Measurements from ENCODE around the gene SHANK2.
"Not testable (repeated sequence)": the region's sequence is repeated elsewhere in the genome, so short reads cannot be mapped to it uniquely, and the experiment has no call there.

Gene SHANK2

DNA sequence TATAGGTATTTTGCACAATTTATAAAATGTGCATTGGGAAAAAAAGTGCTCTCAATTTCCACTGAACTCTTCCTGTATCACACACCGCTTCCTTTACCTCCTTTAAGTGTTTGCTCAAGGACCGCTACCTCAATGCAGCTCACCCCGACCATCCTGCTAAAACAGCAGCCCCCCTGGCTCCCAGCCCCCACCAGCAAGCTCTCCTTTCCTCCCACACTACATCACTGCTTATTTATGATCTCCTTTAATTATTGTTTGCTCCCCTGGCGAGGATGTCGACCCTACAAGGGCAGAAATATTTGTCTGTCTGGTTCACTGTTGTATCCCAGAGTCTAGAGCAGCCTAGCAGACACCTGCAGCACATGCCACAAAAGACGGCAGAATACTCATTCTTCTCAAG, 10.0 kb downstream of the SHANK2 start:
- no peak for DNase-seq

DNA sequence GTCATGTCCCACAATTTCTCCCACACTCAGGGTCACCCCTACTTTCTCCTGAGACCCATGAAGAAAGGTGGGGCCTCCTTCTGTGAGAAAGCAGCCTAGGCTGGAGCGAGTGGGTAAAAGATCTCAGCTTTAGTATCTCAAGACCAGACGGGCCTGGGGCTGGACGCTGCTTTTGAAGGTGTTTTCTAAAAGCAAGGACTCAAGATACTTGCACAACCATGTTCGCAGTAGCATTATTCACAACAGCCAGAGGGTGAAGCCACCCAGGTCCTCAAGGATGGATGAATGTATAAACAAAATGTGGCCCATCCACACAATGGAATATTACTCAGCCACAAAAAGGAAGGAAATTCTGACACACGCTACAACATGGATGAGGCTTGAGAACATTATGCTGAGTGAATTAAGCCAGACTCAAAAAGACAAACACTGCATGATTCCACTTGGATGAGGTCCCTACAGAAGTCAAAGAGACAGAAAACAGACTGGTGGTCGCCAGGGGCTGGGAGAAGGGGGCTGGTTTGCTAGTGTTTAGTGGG, 10.6 kb downstream of the SHANK2 start:
- no peak for DNase-seq

DNA sequence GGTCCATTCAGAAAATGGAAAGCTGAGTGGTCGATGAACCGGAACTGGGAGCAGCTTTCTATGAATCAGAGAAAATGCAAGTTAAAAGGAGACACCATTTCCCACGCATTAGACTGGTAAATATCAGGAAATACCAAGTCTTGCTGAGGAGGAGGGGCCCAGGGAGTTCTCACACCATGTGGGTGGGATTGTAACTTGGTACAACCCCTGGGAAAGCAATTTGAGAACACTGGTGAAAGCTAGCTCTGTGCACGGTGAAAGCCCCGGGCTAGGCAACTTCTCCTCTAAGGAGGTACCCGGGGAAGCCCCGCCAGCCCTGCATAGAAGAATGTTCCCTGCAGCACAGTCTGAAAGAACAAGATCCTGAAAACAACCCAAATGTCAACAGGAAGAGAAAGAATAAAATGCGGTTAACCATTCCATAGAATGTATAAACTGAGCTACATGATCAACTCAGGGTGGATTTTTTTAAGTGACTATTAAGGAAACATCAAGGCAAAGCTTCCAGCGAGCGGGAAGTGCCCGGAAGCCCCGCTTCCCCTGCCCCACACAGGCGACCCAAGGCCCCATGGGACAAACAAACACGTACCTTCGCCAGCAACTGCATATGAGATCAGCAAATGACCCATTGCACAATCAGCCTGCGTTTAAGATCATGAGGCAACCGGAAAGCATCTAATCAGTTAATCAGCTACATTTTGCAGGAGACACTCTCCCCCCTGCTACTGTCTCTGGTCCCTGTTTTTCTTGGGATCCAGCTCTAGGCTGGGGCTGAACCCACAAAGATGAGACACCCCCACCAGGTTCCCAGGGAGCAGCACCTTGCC, 11.3 kb downstream of the SHANK2 start:
- no peak for DNase-seq

DNA sequence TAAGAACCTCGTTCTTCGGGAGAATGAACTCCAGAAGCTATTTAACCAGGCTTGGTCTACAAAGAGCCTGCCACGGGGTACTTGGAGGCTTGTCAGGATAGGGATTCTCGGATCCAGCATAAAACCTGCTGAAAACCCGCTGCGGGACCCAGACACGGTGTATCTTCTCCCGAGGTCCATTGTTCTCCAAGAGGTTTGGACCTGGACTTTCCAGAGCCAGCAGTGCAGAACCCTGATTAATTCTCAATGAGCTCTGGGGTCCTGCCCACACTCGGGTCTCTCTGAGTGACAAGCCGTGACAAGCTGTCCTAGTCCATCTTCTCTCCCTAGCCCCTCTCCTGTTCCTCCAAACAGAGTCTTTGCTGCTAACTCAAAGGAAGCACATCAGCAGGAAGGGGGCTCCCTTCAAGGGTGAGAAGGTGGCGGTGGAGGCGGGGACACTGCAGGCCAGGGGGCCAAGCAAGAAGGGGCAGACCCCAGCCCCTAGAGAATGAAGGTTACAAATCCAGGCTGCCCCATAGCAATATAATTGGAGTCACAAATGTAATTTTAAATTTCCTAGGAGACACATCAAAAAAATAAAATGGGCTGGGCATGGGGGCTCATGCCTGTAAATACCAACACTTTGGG, 12.2 kb downstream of the SHANK2 start:
- DNase-seq: no peak

GRCh38 chr11:71239581-71239980, 12.8 kb downstream of the SHANK2 start:
- DNase-seq: no peak

DNA sequence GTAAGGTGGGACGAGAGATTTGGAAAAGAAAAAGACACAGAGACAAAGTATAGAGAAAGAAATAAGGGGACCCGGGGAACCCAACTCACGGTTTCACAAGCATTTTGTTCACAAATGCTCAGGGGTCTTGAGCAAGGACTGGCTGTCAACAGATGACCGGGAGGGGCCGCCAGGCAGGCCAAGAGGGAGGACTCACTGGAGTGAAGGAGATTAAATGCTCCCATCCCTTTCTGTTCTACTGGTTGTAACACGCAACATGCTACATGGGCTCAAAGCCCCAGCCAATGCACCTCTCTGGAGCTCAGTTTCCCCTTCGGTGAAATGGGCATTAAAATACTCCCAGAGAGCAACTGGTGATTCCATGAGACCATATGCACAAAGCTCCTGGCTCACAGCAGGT, 13.4 kb downstream of the SHANK2 start:
- no peak for DNase-seq

DNA sequence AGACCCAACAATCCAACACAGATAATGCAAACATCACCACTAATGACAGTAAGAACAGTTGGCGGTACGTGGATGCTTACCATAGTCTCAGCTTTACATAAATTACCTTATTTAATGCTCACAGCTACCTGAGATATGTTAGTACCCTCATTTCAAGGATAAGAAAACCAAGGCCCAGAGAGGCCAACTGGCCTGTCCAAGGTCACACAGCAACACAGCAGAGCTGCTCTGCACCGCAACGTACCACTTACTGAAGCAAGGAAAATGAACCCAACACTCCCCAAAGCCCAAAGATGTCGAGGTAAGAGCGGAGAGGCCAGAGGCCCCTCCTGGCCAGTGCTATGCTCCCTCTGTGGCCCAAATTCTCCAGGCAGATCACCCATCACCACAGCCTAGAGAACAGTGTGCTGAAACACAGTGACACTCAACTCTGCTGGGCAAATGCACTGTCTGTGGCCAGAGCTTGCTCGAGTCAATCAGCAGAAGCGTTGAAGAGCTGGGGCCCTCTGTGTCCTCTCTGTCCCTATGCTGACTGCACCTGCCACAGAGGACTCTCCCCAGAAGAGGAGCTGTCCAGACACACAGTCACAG, 14.0 kb downstream of the SHANK2 start:
- DNase-seq: no peak

GRCh38 chr11:71237853-71238252, 14.5 kb downstream of the SHANK2 start:
- DNase-seq: no peak

- no peak for DNase-seq
Measured at GRCh38 chr11:71236836-71237475, 15.4 kb downstream of the SHANK2 start.

- DNase-seq: no peak
Measured at GRCh38 chr11:71235719-71236118, 16.7 kb downstream of the SHANK2 start.

DNA sequence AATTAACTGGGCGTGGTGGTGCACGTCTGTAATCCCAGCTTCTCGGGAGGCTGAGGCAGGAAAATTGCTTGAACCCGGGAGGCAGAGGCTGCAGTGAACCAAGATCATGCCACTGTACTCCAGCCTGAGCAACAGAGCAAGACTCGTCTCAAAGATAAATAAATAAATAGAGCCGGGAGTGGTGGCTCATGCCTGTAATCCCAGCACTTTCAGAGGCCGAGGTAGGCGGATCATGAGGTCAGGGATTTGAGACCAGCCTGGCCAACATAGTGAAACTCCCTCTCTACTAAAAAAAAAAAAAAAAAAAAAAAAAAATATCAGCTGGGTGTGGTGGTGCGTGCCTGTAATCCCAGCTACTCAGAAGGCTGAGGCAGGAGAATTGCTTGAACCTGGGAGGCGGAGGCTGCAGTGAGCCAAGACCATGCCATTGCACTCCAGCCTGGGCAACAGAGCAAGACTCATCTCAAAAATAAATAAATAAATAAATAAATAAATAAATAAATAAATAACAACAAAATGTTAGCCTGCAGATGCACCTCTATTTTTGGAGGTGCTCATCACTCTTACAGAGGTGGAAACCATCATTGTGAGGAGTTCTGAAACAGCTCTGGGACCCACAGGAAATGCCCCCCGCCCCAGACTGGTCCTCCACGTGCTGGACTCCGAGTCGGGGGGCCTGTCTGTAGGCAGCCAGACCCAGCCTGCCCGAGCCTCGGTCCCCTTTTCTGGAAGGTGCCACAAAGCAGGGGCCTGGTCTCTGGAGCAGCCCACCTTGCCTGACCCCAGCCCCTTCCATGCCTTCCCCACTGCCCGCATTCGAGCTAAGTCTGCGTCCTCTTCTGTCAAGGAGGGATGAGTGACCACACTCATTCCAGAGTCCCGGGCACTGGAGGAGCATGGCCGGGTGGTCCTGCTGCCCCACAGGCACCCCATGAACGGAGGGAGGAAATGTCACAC, 18.2 kb downstream of the SHANK2 start:
- DNase-seq: not testable (repeated sequence)

DNA sequence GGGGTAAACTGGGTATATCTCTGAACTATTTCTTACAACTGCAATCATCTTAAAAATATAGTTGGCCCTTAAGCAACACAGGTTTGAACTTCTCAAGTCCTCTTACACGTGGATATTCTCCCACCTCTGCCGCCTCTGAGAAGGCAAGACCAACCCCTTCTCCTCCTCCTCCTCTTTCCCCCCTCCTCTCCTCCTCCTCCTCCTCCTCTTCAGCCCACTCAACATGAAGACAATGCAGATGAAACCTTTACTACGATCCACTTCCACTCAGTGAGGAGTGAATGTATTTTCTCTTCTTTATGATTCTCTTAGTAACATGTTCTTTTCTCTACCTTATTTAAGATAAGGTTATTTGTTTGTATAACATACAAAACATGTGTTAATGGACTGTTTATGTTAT, 20.0 kb downstream of the SHANK2 start:
- DNase-seq: no peak

DNA sequence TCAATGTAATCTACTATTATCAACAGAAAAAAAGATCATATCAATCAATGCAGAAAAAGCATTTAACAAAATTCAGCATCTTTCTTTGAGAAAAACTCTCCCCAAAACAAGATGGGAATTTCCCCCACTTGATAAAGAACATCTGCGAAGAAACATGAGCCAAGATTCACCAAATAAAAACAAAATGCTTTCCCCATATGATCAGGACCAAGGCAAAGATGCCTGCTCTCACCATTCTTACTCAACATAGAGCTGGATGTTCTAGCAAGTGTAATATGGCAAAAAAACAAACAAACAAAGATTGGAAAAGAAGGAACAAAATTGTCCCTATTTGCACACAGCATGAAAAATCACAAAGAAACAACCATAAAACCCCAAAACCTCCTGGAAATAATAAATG, 23.4 kb downstream of the SHANK2 start:
- DNase-seq: no peak

- no peak for DNase-seq
Measured at GRCh38 chr11:71227058-71227659, 25.2 kb downstream of the SHANK2 start.

- DNase-seq: no peak
Measured at GRCh38 chr11:71223671-71224660, 28.4 kb downstream of the SHANK2 start.

- no peak for DNase-seq
Measured at GRCh38 chr11:71223081-71223405, 29.3 kb downstream of the SHANK2 start.

GRCh38 chr11:71222318-71223080, 29.9 kb downstream of the SHANK2 start:
- DNase-seq: no peak

GRCh38 chr11:71221821-71222220, 30.6 kb downstream of the SHANK2 start:
- no peak for DNase-seq

DNA sequence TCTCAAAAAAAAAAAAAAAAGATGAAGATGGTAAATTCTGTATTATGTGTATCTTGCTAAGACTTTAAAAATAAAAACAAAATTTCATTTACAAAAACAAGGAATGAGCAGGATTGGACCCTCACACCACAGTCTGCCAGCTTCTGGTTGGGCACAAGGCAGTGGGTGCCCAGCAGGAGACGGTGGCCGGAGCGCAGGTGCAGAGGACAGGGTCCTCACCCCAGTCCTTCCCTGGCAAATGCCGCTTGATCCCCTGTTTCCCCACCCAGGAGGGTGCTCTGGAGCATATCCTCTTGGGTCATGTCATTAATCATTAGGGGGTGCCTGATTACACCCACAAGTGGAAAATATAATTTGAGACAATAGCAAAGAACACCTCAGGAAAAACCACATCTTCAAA, 31.2 kb downstream of the SHANK2 start:
- DNase-seq: no peak
